ENCODE results near the gene S100A12. TPM values are rescaled to one million over a fixed set of nuclear protein-coding genes. Genes with fewer than 3 reads are reported as not detected.

The S100A12 gene
- total and polyA plus RNA-seq, 7 donors: 0.40 to 3.5 (median 1.7) TPM

GRCh38 chr1:153360190-153360589 lies 15.2 kb downstream of the S100A12 start:
- DNase-seq (no peak), ATAC-seq (peak in 2 of 4 donors; percentile 39 to 54)
- intact Hi-C loops (cut with DNase I): no loop called here
- no peaks in the 10 kb centered on the region for H3K27me3 ChIP-seq (ENCODE audit: insufficient read depth in 3 of 3, low read length in 2 of 3)
- H3K4me1 ChIP-seq: no peaks in the 10 kb centered on the region
- no peak overlapping the region for H3K27ac ChIP-seq
- 64 to 80% (median 75%) methylated on average over 2 of the region's 2 CpGs for WGBS, 3 donors
- no peaks in the 10 kb centered on the region for H3K9me3 ChIP-seq
- no peaks in the 10 kb centered on the region for H3K36me3 ChIP-seq (ENCODE audit: insufficient read depth in 1 of 2, low read depth in 1 of 2)
- no peak overlapping the region for H3K4me3 ChIP-seq
- TF ChIP-seq CTCF (IDR thresholded peaks at IDR 0.05): no peak

- intact Hi-C loops (cut with DNase I): loop anchor here in 1 of 2 donors (10.0 kb wide), 1 partner anchor 396 kb away; no protein-coding TSS in a partner anchor
- no peak for TF ChIP-seq CTCF (IDR thresholded peaks at IDR 0.05)
- DNase-seq (no peak), ATAC-seq (no peak)
- Histone ChIP-seq H3K27ac (no peak overlapping the region), H3K36me3 (ENCODE audit: insufficient read depth in 1 of 2, low read depth in 1 of 2) (no peaks in the 10 kb centered on the region), H3K9me3 (no peaks in the 10 kb centered on the region), H3K4me3 (no peak overlapping the region), H3K27me3 (ENCODE audit: insufficient read depth in 3 of 3, low read length in 2 of 3) (no peaks in the 10 kb centered on the region), H3K4me1 (no peaks in the 10 kb centered on the region)
- WGBS, 3 donors: 90 to 95% (median 92%) methylated on average over 6 of the region's 6 CpGs
Observed at GRCh38 chr1:153359241-153359640, 16.2 kb downstream of the S100A12 start.

GRCh38 chr1:153358691-153358975 lies 16.8 kb downstream of the S100A12 start:
- Histone ChIP-seq H3K36me3 (ENCODE audit: insufficient read depth in 1 of 2, low read depth in 1 of 2) (no peaks in the 10 kb centered on the region), H3K27ac (no peak overlapping the region), H3K4me3 (peak overlapping the region; percentile 15), H3K27me3 (ENCODE audit: insufficient read depth in 3 of 3, low read length in 2 of 3) (peaks cover 0 to under 1% (median 0%) of the 10 kb centered on the region in 3 donors), H3K4me1 (no peaks in the 10 kb centered on the region), H3K9me3 (no peaks in the 10 kb centered on the region)
- no peak for ATAC-seq
- DNase-seq: no peak
- WGBS, 3 donors: 87 to 93% (median 87%) methylated on average over 3 of the region's 3 CpGs
- intact Hi-C loops (cut with DNase I): loop anchor here in 1 of 2 donors (10.0 kb wide), 1 partner anchor 396 kb away; no protein-coding TSS in a partner anchor
- no peak for TF ChIP-seq CTCF (IDR thresholded peaks at IDR 0.05)

GRCh38 chr1:153357853-153358690 lies 17.3 kb downstream of the S100A12 start, which contains the start of gene S100A9:
S100A9 (plus strand) TSS chr1:153357854; CDS start chr1:153358284, 430 bp downstream.
- WGBS, 3 donors: 75 to 84% (median 75%) methylated on average over 11 of the region's 11 CpGs
- intact Hi-C loops (cut with DNase I): loop anchor here in 1 of 2 donors (10.0 kb wide), 1 partner anchor 397 kb away; no protein-coding TSS in a partner anchor
- Histone ChIP-seq H3K4me1 (no peaks in the 10 kb centered on the region), H3K27ac (no peak within 1 kb of the TSS), H3K27me3 (ENCODE audit: insufficient read depth in 3 of 3, low read length in 2 of 3) (peaks cover 0 to 4% (median 0%) of the 10 kb centered on the region in 3 donors), H3K36me3 (ENCODE audit: insufficient read depth in 1 of 2, low read depth in 1 of 2) (no peaks in the 10 kb centered on the region), H3K4me3 (peak within 1 kb of the TSS; percentile 15), H3K9me3 (no peaks in the 10 kb centered on the region)
- ATAC-seq (no peak), DNase-seq (no peak)
- TF ChIP-seq CTCF (IDR thresholded peaks at IDR 0.05): no peak

Data from psoas muscle (tissue), 8 donors.